ENCODE measurements around the gene CMPK2. TPM values are rescaled to one million over a fixed set of nuclear protein-coding genes. Genes with fewer than 3 reads are reported as not detected.

The CMPK2 gene
- total and polyA plus RNA-seq, 8 donors, result 1.7 to 4.3 (median 3.3) TPM

DNA sequence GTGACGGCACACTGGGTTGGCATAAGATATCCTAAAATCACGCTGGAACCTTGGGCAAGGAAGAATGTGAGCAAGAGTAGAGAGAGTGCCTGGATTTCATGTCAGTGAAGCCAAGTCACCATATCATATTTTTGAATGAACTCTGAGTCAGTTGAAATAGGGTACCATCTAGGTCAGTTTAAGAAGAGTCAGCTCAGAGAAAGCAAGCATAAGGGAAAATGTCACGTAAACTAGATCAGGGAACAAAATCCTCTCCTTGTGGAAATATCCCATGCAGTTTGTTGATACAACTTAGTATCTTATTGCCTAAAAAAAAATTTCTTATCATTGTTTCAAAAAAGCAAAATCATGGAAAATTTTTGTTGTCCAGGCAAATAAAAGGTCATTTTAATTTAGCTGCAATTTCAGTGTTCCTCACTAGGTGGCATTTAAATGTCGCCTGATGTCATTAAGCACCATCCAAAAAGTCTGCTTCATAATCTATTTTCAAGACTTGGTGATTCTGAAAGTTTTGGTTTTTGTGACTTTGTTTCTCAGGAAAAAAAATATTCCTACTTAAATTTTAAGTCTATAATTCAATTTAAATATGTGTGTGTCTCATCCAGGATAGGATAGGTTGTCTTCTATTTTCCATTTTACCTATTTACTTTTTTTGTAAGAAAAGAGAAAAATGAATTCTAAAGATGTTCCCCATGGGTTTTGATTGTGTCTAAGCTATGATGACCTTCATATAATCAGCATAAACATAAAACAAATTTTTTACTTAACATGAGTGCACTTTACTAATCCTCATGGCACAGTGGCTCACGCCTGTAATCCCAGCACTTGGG, 31.4 kb upstream of the CMPK2 start:
- ATAC-seq (peak; percentile 72 to 89 (median 82)), DNase-seq (no peak), FAIRE-seq (peak; percentile 85)
- no peak overlapping the region for H3K27ac ChIP-seq
- H3K36me3 ChIP-seq, result no peaks in the 10 kb centered on the region
- no peaks in the 10 kb centered on the region for H3K27me3 ChIP-seq
- TF ChIP-seq, protein P1, sequence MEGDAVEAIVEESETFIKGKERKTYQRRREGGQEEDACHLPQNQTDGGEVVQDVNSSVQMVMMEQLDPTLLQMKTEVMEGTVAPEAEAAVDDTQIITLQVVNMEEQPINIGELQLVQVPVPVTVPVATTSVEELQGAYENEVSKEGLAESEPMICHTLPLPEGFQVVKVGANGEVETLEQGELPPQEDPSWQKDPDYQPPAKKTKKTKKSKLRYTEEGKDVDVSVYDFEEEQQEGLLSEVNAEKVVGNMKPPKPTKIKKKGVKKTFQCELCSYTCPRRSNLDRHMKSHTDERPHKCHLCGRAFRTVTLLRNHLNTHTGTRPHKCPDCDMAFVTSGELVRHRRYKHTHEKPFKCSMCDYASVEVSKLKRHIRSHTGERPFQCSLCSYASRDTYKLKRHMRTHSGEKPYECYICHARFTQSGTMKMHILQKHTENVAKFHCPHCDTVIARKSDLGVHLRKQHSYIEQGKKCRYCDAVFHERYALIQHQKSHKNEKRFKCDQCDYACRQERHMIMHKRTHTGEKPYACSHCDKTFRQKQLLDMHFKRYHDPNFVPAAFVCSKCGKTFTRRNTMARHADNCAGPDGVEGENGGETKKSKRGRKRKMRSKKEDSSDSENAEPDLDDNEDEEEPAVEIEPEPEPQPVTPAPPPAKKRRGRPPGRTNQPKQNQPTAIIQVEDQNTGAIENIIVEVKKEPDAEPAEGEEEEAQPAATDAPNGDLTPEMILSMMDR (IDR thresholded peaks at IDR 0.05), result peak; percentile 13 to 59 (median 37)
- intact Hi-C loops (cut with DNase I), result loop anchor here in 1 of 3 donors (5.0 kb wide), 1 partner anchor 145 kb away; no protein-coding TSS in a partner anchor
- peaks cover 0 to 6% (median 0%) of the 10 kb centered on the region in 3 donors for H3K4me1 ChIP-seq
- WGBS, 2 donors, result 59 to 60% methylated on average over 5 of the region's 5 CpGs
- H3K4me3 ChIP-seq, result no peak overlapping the region
- H3K9me3 ChIP-seq, result no peaks in the 10 kb centered on the region

DNA sequence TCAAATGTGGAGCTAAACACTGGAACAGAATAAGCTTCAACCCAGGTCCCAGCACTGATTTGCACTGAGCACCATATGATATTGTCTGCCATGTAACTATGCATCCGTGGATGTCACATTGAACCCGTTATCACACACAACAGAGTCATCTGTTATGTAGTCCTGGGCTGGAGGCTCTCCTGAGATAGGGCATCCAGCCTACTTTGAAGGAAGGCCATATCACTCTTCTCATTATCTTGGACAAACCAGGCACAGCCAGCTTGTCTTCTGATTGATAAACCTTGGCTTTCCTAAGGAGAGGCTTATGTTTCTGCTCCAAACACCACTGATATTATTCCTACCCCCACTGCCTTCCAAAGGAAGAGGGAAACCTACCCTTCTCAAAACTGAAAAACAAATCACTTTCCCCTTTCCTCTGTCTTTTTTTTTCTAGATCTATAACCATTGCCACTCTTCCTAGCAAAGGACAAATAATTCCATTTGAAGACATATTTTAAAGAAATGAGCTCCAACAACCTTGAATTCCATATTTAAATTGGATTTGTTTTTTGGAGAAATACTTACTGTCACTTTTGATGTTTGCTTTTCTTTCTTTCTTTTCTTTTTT, 28.3 kb upstream of the CMPK2 start:
- Histone ChIP-seq H3K9me3 (no peaks in the 10 kb centered on the region), H3K4me3 (no peak overlapping the region), H3K36me3 (no peaks in the 10 kb centered on the region), H3K4me1 (peaks cover 0 to 6% (median 0%) of the 10 kb centered on the region in 3 donors), H3K27ac (no peak overlapping the region), H3K27me3 (no peaks in the 10 kb centered on the region)
- TF ChIP-seq, protein P1 (IDR thresholded peaks at IDR 0.05), result no peak
- ATAC-seq (no peak), FAIRE-seq (no peak), DNase-seq (no peak)
- 37% methylated on average over 2 of the region's 2 CpGs for WGBS, 2 donors
- intact Hi-C loops (cut with DNase I), result no loop called here

DNA sequence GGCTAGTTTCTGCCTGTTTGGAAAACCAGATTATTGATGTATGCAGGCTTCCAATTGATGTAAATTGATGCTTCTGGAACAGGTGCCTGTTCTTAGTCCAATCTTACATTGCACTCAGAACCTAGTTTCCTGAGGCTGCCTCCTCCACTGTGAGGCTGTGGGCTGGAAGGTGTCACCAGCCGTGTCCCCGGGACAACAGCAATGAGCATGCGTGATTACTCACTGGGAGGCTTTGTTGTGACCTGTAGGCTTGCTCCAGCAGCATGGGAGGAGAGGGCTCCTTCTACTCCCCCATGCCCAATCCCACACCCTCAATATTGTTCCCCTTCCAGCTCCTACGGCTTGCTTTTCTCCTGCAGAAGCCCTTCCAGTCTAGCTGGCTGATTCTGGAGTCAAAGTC, 23.0 kb upstream of the CMPK2 start:
- no peak for DNase-seq
- Histone ChIP-seq H3K27me3 (no peaks in the 10 kb centered on the region), H3K27ac (no peak overlapping the region), H3K36me3 (no peaks in the 10 kb centered on the region), H3K9me3 (no peaks in the 10 kb centered on the region), H3K4me1 (no peaks in the 10 kb centered on the region), H3K4me3 (no peak overlapping the region)
- FAIRE-seq, result no peak
- intact Hi-C loops (cut with DNase I), result no loop called here
- TF ChIP-seq, protein P1 (IDR thresholded peaks at IDR 0.05), result no peak
- 92 to 100% methylated on average over 4 of the region's 4 CpGs for WGBS, 2 donors
- ATAC-seq, result no peak

DNA sequence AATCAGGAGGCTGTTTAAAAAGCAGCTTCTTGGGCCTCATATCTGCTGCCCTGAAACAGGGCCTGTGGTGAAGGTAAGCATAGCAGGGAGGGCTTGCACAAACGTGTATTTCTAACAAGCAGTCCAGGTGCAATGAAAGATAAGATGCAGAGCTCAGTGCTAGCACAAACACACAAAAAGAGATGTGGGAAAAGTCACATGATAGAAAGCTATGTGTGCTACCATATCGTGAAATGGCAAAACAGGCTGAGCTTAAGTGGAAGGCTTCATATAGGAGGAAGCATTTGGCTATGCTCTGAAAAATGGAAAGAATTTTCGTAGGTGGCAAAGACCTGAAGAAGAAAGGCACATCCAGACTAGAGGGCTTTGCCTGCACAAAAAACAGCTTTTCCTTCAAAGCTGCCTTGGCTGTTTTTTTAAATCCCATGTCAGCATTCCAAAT, 22.1 kb upstream of the CMPK2 start:
- H3K9me3 ChIP-seq, result no peaks in the 10 kb centered on the region
- no peaks in the 10 kb centered on the region for H3K36me3 ChIP-seq
- peak in 2 of 4 donors; percentile 55 to 57 for ATAC-seq
- no peak overlapping the region for H3K27ac ChIP-seq
- intact Hi-C loops (cut with DNase I), result no loop called here
- no peaks in the 10 kb centered on the region for H3K4me1 ChIP-seq
- H3K27me3 ChIP-seq, result no peaks in the 10 kb centered on the region
- 47 to 55% methylated on average over 3 of the region's 3 CpGs for WGBS, 2 donors
- TF ChIP-seq, protein P1 (IDR thresholded peaks at IDR 0.05), result no peak
- DNase-seq, result no peak
- no peak overlapping the region for H3K4me3 ChIP-seq
- FAIRE-seq, result no peak

DNA sequence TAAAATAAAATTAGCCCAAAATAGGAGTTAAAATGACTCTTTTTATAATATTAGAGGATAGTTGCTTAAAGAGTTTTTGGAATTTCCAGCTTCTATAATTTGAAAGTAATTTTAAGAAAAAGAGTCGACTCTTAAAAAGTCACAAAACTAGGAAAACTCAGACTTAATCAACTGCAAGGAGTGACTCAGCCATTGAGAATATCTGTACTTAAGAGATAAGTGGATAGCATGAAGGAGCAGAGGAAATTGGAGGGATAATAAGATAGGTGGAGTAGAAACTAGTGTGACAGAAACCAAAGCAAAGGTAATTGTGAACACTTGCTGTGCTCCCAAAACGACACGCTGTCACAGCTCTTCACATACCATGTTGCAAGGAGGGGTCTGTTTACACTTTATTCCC, 20.3 kb upstream of the CMPK2 start:
- TF ChIP-seq, protein P1 (IDR thresholded peaks at IDR 0.05), result no peak
- H3K27me3 ChIP-seq, result no peaks in the 10 kb centered on the region
- DNase-seq (no peak), ATAC-seq (no peak), FAIRE-seq (no peak)
- intact Hi-C loops (cut with DNase I), result no loop called here
- WGBS, 2 donors, result 90 to 95% methylated on average over 3 of the region's 3 CpGs
- no peaks in the 10 kb centered on the region for H3K36me3 ChIP-seq
- H3K4me1 ChIP-seq, result no peaks in the 10 kb centered on the region
- H3K27ac ChIP-seq, result no peak overlapping the region
- H3K4me3 ChIP-seq, result no peak overlapping the region
- no peaks in the 10 kb centered on the region for H3K9me3 ChIP-seq

Measured in pancreas (tissue), 10 donors.